A549 (cell line): Measurements from ENCODE around the gene GORASP1. TPM values are rescaled to one million over a fixed set of nuclear protein-coding genes. Genes with fewer than 3 reads are reported as not detected.

Experiments used
- ATAC-seq, 2 experiments: fragments of 200-7000 bp in 1 of 2; fragments of >200 bp in 1 of 2; cut with Nextera tagmentation in 1 of 2; cut with Tn5 transposase in 1 of 2; 3 replicates each; pipeline versions ENCODE4 v1.8.0 to v1.9.1; 2018 to 2020; ENCODE audit warnings: mild to moderate bottlenecking in 1 of 2, moderate library complexity in 1 of 2
- CTCF ChIA-PET: fragments of 300-600 bp; sonication (Branson Sonifier 250); formaldehyde crosslinking; extraction: SDS; loops from one replicate; lab custom pipeline; 2021; ENCODE audit warnings: antibody characterized with exemption, inconsistent platforms; lab: Yijun Ruan, JAX
- POLR2A ChIA-PET: fragments of 350-600 bp; formaldehyde crosslinking; extraction: SDS; loops from one replicate; lab custom pipeline; 2021; ENCODE audit warnings: antibody characterized with exemption, inconsistent platforms; lab: Yijun Ruan, JAX
- DNase-seq, 2 experiments: peaks; one replicate each; pipeline versions ENCODE4 v3.0.0 to v3.0.0-alpha.2; 2011 to 2016; ENCODE audit warnings: low read depth in 1 of 2, low spot score in 1 of 2
- FAIRE-seq: peaks from 2 replicates; lab custom pipeline; 2011; peaks lifted over from hg19 to GRCh38; lab: Jason Lieb, UNC
- H3K27ac ChIP-seq, 2 experiments: fragments of >200 bp; sonication (Bioruptor Twin); formaldehyde crosslinking; 3 replicates each; pipeline ENCODE4 v1.5.1; 2016 to 2017
- H3K4me1 ChIP-seq: fragments of >200 bp; sonication (Bioruptor Twin); formaldehyde crosslinking; 3 replicates; pipeline ENCODE4 v1.6.1; 2016
- H3K4me2 ChIP-seq: fragments of >200 bp; sonication (Bioruptor Twin); formaldehyde crosslinking; 3 replicates; pipeline ENCODE4 v1.6.1; 2016
- H3K4me3 ChIP-seq: fragments of >200 bp; sonication (Bioruptor Twin); formaldehyde crosslinking; 3 replicates; pipeline ENCODE4 v1.5.1; 2016
- H3K9me3 ChIP-seq: fragments of >200 bp; sonication (Bioruptor Twin); formaldehyde crosslinking; 3 replicates; pipeline ENCODE4 v1.6.1; 2016
- CBX2 ChIP-seq: fragments of 200-600 bp; sonication (generic); IDR thresholded peaks from 2 replicates; pipeline ENCODE4 v1.6.1; 2016; ENCODE audit warnings: low read depth, mild to moderate bottlenecking, borderline replicate concordance
- CBX8 ChIP-seq: fragments of 200-600 bp; sonication (generic); IDR thresholded peaks from 2 replicates; pipeline ENCODE4 v1.6.1; 2016
- CEBPB ChIP-seq, 2 experiments: fragments of >200 bp in 1 of 2; sonication (Bioruptor Twin) in 1 of 2; formaldehyde crosslinking in 1 of 2; IDR thresholded peaks; 2 replicates each; pipeline ENCODE4 v1.6.1; 2012 to 2016
- CHD2 ChIP-seq: fragments of 150-350 bp; IDR thresholded peaks from 2 replicates; pipeline ENCODE4 v1.6.1; 2014; ENCODE audit warnings: low read length; ENCODE audit not compliant: partially characterized antibody
- EHF ChIP-seq: fragments of 250-450 bp; sonication (Bioruptor Pico); IDR thresholded peaks from 2 replicates; pipeline ENCODE4 v1.5.0; 2020; ENCODE audit warnings: mild to moderate bottlenecking
- EHMT2 ChIP-seq: fragments of 200-600 bp; sonication (generic); IDR thresholded peaks from 2 replicates; pipeline ENCODE4 v1.6.1; 2016; ENCODE audit warnings: antibody characterized with exemption, low read depth, mild to moderate bottlenecking, moderate library complexity
- ESRRA ChIP-seq: fragments of 150-350 bp; IDR thresholded peaks from 2 replicates; pipeline ENCODE4 v1.6.1; 2014; ENCODE audit warnings: mild to moderate bottlenecking, low read length, borderline replicate concordance
- FOSB ChIP-seq: fragments of 250-450 bp; sonication (Bioruptor Pico); IDR thresholded peaks from 2 replicates; pipeline ENCODE4 v1.5.0; 2020; ENCODE audit warnings: mild to moderate bottlenecking, moderate library complexity
- FOSL2 ChIP-seq, 2 experiments: fragments of 450-650 bp in 1 of 2; fragments of >200 bp in 1 of 2; sonication (Bioruptor Twin) in 1 of 2; formaldehyde crosslinking; IDR thresholded peaks; 2 replicates each; pipeline versions ENCODE4 v1.5.0 to v1.6.1; 2016 to 2020; ENCODE audit warnings: mild to moderate bottlenecking in 1 of 2, moderate library complexity in 1 of 2
- FOXS1 ChIP-seq: fragments of 250-450 bp; sonication (Bioruptor Pico); IDR thresholded peaks from 2 replicates; pipeline ENCODE4 v1.5.0; 2020; ENCODE audit warnings: mild to moderate bottlenecking, moderate library complexity
- GATA3 ChIP-seq: IDR thresholded peaks from 2 replicates; pipeline ENCODE4 v1.6.1; 2012; ENCODE audit warnings: borderline replicate concordance
- HDAC2 ChIP-seq: fragments of 200-600 bp; sonication (generic); IDR thresholded peaks from 2 replicates; pipeline ENCODE4 v1.6.1; 2016
- HOXB5 ChIP-seq: fragments of 250-450 bp; sonication (Bioruptor Pico); IDR thresholded peaks from 2 replicates; pipeline ENCODE4 v1.5.0; 2020; ENCODE audit warnings: mild to moderate bottlenecking, moderate library complexity
- JUN ChIP-seq, 2 experiments: fragments of >200 bp; sonication (Bioruptor Twin); formaldehyde crosslinking; IDR thresholded peaks; 2 replicates in 1 of 2; 3 replicates in 1 of 2; pipeline ENCODE4 v1.6.1; 2016 to 2017
- MAFK ChIP-seq: fragments of 450-650 bp; IDR thresholded peaks from 2 replicates; pipeline ENCODE4 v1.6.1; 2014; ENCODE audit not compliant: partially characterized antibody
- MAZ ChIP-seq: fragments of 150-350 bp; IDR thresholded peaks from 2 replicates; pipeline ENCODE4 v1.6.1; 2014; ENCODE audit warnings: antibody characterized with exemption, low read depth, low read length, borderline replicate concordance
- NFE2L2 ChIP-seq: fragments of 150-350 bp; conservative IDR thresholded peaks from 2 replicates; pipeline ENCODE4 v1.6.1; 2014; ENCODE audit warnings: low read length
- NPAS2 ChIP-seq: fragments of 250-450 bp; sonication (Bioruptor Pico); IDR thresholded peaks from 2 replicates; pipeline ENCODE4 v1.8.0; 2022; ENCODE audit warnings: mild to moderate bottlenecking, moderate library complexity, borderline replicate concordance
- NR3C1 ChIP-seq: fragments of >200 bp; sonication (Bioruptor Twin); formaldehyde crosslinking; IDR thresholded peaks from 3 replicates; pipeline ENCODE4 v1.6.1; 2017
- POLR2AphosphoS2 ChIP-seq: conservative IDR thresholded peaks from 2 replicates; pipeline ENCODE4 v1.6.1; 2012; ENCODE audit warnings: low read length, improper control_type of control experiment, inconsistent platforms
- RFX5 ChIP-seq: fragments of 450-650 bp; IDR thresholded peaks from 2 replicates; pipeline ENCODE4 v1.7.1; 2014; ENCODE audit warnings: antibody characterized with exemption, mild to moderate bottlenecking, moderate library complexity
- RNF2 ChIP-seq: fragments of 200-600 bp; sonication (generic); IDR thresholded peaks from 2 replicates; pipeline ENCODE4 v1.6.1; 2016; ENCODE audit warnings: low read depth, mild to moderate bottlenecking, antibody characterized with exemption, moderate library complexity, borderline replicate concordance
- WGBS: methylation state at CpG from one replicate; pipeline ENCODE4 v1.1.6; 2017; ENCODE audit errors: missing lambda C conversion rate; 5-methylcytosine and 5-hydroxymethylcytosine counted together
- polyA plus RNA-seq, 4 experiments: library from polyadenylated mRNA; depleted of rRNA in 3 of 4; stranded (reverse); fragments of >200 nt; fragmentation: RNase III in 1 of 4; extraction: RNeasy Plus Mini Kit Qiagen cat#74134 plus additional on column Dnase treatment in 1 of 4; gene quantifications; 2 replicates in 3 of 4; 3 replicates in 1 of 4; pipeline ENCODE4 v1.2.3, GENCODE V29; 2011 to 2017
- TF ChIP-seq, protein P1 (sequence below): fragments of 150-350 bp; IDR thresholded peaks from 2 replicates; pipeline ENCODE4 v1.6.1; 2014; ENCODE audit warnings: low read depth, mild to moderate bottlenecking, low read length
- TF ChIP-seq, protein P2 (sequence below): fragments of >200 bp; sonication (Bioruptor Twin); formaldehyde crosslinking; IDR thresholded peaks from 3 replicates; pipeline ENCODE4 v1.6.1; 2016
- TF ChIP-seq, protein P3 (sequence below): fragments of 250-450 bp; sonication (Bioruptor Pico); IDR thresholded peaks from 2 replicates; pipeline ENCODE4 v1.5.0; 2020; ENCODE audit warnings: low read depth, mild to moderate bottlenecking, moderate library complexity
- TF ChIP-seq, protein P4 (sequence below): fragments of 250-450 bp; sonication (Bioruptor Pico); IDR thresholded peaks from 2 replicates; pipeline ENCODE4 v1.5.0; 2021; ENCODE audit warnings: mild to moderate bottlenecking, moderate library complexity, borderline replicate concordance
- TF ChIP-seq, protein P5 (sequence below): IDR thresholded peaks from 2 replicates; pipeline ENCODE4 v1.6.1; 2012
- TF ChIP-seq, protein P6 (sequence below): fragments of >200 bp; sonication (Bioruptor Twin); formaldehyde crosslinking; IDR thresholded peaks from 2 replicates; pipeline ENCODE4 v1.6.1; 2016
- TF ChIP-seq, protein P7 (sequence below): IDR thresholded peaks from 2 replicates; pipeline ENCODE4 v1.6.1; 2012; ENCODE audit warnings: low read depth, borderline replicate concordance
- TF ChIP-seq, protein P8 (sequence below): fragments of >200 bp; sonication (Bioruptor Twin); formaldehyde crosslinking; IDR thresholded peaks from 3 replicates; pipeline ENCODE4 v1.5.1; 2016

Gene GORASP1
- polyA plus RNA-seq, 2 of the 4 experiments (the other 2 are of a cell fraction) = 30.3 to 32.3 TPM

DNA sequence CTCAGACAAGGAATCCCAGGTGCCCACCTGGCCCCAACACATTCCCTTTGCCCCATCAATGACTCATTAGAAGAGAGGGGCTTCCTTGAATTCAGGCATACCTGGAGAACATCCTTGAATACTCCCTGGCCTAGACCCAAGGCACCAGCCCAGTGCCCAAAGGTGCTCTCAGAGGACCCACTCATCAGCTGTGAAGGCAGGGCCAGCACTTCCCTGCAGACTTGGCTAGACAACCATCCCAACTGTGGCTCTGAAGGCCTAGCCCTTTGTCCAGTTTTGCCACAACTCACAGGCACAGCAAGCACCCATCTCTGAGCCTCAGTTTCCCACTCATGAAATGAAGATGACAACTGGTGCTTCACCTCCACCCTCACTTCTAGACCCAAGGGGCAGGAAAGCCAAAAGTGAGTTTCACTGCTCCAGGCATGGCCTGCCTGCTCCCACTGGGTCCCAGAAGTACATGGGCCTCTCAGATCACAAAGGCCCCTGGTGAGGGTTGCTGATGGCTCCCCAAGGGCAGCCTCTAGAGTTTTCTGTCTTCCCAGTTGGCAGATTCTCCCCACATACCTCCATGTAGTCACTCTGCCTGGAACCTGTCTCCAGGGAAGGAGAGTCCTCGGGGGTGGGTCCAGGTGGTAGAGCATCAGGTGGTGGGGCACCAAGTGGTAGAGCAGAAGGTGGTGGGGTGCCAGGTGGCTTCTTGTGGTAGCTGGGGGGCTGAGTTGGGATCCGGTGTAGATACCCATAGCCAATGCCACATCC is 7.5 kb downstream of the GORASP1 start:
- H3K4me3 ChIP-seq = no peak overlapping the region
- FAIRE-seq = no peak
- H3K27ac ChIP-seq = no peak overlapping the region
- ChIA-PET CTCF (interaction anchor here (1.0 to 14.1 kb wide), 5 partner anchors 9 to 190 kb away, joined by 3 to 164 read pairs (median 4); no protein-coding TSS in a partner anchor), POLR2A (no interaction called here)
- WGBS = 92% methylated on average over 2 of the region's 2 CpGs
- TF ChIP-seq RNF2 (no peak), EHF (CRISPR knock-in tag) (no peak), GATA3 (no peak), CBX2 (no peak), JUN (IDR thresholded peaks at IDR 0.05) (no peak), NPAS2 (no peak), MAFK (no peak), FOSB (CRISPR knock-in tag) (no peak), NR3C1 (no peak), RFX5 (no peak), NFE2L2 (no peak), POLR2AphosphoS2 (no peak), MAZ (no peak), HDAC2 (no peak)
- TF ChIP-seq, protein P1, sequence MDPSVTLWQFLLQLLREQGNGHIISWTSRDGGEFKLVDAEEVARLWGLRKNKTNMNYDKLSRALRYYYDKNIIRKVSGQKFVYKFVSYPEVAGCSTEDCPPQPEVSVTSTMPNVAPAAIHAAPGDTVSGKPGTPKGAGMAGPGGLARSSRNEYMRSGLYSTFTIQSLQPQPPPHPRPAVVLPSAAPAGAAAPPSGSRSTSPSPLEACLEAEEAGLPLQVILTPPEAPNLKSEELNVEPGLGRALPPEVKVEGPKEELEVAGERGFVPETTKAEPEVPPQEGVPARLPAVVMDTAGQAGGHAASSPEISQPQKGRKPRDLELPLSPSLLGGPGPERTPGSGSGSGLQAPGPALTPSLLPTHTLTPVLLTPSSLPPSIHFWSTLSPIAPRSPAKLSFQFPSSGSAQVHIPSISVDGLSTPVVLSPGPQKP = no peak
- TF ChIP-seq, protein P2, sequence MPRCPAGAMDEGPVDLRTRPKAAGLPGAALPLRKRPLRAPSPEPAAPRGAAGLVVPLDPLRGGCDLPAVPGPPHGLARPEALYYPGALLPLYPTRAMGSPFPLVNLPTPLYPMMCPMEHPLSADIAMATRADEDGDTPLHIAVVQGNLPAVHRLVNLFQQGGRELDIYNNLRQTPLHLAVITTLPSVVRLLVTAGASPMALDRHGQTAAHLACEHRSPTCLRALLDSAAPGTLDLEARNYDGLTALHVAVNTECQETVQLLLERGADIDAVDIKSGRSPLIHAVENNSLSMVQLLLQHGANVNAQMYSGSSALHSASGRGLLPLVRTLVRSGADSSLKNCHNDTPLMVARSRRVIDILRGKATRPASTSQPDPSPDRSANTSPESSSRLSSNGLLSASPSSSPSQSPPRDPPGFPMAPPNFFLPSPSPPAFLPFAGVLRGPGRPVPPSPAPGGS = no peak
- TF ChIP-seq, protein P3, sequence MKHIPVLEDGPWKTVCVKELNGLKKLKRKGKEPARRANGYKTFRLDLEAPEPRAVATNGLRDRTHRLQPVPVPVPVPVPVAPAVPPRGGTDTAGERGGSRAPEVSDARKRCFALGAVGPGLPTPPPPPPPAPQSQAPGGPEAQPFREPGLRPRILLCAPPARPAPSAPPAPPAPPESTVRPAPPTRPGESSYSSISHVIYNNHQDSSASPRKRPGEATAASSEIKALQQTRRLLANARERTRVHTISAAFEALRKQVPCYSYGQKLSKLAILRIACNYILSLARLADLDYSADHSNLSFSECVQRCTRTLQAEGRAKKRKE (CRISPR knock-in tag) = no peak
- TF ChIP-seq, protein P4, sequence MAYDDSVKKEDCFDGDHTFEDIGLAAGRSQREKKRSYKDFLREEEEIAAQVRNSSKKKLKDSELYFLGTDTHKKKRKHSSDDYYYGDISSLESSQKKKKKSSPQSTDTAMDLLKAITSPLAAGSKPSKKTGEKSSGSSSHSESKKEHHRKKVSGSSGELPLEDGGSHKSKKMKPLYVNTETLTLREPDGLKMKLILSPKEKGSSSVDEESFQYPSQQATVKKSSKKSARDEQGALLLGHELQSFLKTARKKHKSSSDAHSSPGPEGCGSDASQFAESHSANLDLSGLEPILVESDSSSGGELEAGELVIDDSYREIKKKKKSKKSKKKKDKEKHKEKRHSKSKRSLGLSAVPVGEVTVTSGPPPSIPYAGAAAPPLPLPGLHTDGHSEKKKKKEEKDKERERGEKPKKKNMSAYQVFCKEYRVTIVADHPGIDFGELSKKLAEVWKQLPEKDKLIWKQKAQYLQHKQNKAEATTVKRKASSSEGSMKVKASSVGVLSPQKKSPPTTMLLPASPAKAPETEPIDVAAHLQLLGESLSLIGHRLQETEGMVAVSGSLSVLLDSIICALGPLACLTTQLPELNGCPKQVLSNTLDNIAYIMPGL (CRISPR knock-in tag) = no peak
- TF ChIP-seq, protein P5, sequence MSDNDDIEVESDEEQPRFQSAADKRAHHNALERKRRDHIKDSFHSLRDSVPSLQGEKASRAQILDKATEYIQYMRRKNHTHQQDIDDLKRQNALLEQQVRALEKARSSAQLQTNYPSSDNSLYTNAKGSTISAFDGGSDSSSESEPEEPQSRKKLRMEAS = no peak
- TF ChIP-seq, protein P6, sequence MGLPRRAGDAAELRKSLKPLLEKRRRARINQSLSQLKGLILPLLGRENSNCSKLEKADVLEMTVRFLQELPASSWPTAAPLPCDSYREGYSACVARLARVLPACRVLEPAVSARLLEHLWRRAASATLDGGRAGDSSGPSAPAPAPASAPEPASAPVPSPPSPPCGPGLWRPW = no peak
- H3K4me2 ChIP-seq = no peak overlapping the region
- ATAC-seq = no peak
- H3K9me3 ChIP-seq = no peaks in the 10 kb centered on the region
- DNase-seq = no peak
- H3K4me1 ChIP-seq = no peaks in the 10 kb centered on the region

DNA sequence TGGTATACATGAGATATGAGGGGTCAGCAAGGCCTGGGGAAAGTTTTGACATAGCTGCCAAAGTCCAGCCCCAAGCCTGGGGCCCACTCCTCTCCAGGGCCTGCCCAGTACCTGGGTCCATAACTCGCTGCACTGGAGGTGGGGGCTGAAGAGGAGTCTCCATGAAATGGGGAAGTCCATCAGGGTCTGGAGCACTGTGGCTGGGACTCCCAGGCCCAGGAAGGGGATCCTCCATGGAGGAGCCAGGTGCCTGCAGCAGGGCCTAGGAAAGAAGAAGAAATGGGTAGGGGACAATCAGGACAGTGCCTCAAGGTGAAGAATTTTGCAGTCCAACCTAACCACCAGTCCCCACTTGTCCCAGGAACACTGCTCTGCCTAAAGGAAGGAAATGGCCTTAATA is 8.2 kb downstream of the GORASP1 start:
- Histone ChIP-seq H3K4me1 (no peaks in the 10 kb centered on the region), H3K9me3 (no peaks in the 10 kb centered on the region), H3K27ac (no peak overlapping the region), H3K4me3 (no peak overlapping the region), H3K4me2 (no peak overlapping the region)
- no peak for FAIRE-seq
- WGBS = 92% methylated on average over 1 of the region's 1 CpG
- ATAC-seq = no peak
- POLR2A ChIA-PET = no interaction called here
- no peak for DNase-seq
- CTCF ChIA-PET = interaction anchor here (14.1 kb wide), 1 partner anchor 191 kb away, joined by 164 read pairs; no protein-coding TSS in a partner anchor
- no peak for TF ChIP-seq FOXS1 (CRISPR knock-in tag)
- no peak for TF ChIP-seq EHF (CRISPR knock-in tag)
- TF ChIP-seq, protein P7, sequence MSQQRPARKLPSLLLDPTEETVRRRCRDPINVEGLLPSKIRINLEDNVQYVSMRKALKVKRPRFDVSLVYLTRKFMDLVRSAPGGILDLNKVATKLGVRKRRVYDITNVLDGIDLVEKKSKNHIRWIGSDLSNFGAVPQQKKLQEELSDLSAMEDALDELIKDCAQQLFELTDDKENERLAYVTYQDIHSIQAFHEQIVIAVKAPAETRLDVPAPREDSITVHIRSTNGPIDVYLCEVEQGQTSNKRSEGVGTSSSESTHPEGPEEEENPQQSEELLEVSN = no peak
- TF ChIP-seq CEBPB (IDR thresholded peaks at IDR 0.05) = no peak
- no peak for TF ChIP-seq JUN (IDR thresholded peaks at IDR 0.05)
- TF ChIP-seq MAZ = no peak
- TF ChIP-seq EHMT2 = no peak
- no peak for TF ChIP-seq CHD2
- no peak for TF ChIP-seq HOXB5 (CRISPR knock-in tag)
- no peak for TF ChIP-seq ESRRA
- TF ChIP-seq, protein P8, sequence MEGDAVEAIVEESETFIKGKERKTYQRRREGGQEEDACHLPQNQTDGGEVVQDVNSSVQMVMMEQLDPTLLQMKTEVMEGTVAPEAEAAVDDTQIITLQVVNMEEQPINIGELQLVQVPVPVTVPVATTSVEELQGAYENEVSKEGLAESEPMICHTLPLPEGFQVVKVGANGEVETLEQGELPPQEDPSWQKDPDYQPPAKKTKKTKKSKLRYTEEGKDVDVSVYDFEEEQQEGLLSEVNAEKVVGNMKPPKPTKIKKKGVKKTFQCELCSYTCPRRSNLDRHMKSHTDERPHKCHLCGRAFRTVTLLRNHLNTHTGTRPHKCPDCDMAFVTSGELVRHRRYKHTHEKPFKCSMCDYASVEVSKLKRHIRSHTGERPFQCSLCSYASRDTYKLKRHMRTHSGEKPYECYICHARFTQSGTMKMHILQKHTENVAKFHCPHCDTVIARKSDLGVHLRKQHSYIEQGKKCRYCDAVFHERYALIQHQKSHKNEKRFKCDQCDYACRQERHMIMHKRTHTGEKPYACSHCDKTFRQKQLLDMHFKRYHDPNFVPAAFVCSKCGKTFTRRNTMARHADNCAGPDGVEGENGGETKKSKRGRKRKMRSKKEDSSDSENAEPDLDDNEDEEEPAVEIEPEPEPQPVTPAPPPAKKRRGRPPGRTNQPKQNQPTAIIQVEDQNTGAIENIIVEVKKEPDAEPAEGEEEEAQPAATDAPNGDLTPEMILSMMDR = no peak
- no peak for TF ChIP-seq FOSL2 (IDR thresholded peaks at IDR 0.05)
- TF ChIP-seq FOSL2 (CRISPR knock-in tag; IDR thresholded peaks at IDR 0.05) = no peak
- no peak for TF ChIP-seq CBX8
